Hindlimb muscle (tissue), 1 donor: Measurements from ENCODE around the gene ANXA4. TPM values are rescaled to one million over a fixed set of nuclear protein-coding genes. Genes with fewer than 3 reads are reported as not detected.
"Not testable (repeated sequence)": the region's sequence is repeated elsewhere in the genome, so short reads cannot be mapped to it uniquely, and the experiment has no call there.

Experiments used
- DNase-seq: peaks from one replicate; pipeline ENCODE4 v3.0.0-alpha.2; 2013
- polyA plus RNA-seq: library from polyadenylated mRNA; unstranded; fragments of 120-200 nt; gene quantifications from one replicate; pipeline ENCODE4 v1.2.1, GENCODE V29; 2013; ENCODE audit not compliant: insufficient read length

The ANXA4 gene
- polyA plus RNA-seq, 1 donor, result 28.3 TPM

- no peak for DNase-seq
Observed at GRCh38 chr2:69779258-69780001, 37.5 kb downstream of the ANXA4 start.

DNA sequence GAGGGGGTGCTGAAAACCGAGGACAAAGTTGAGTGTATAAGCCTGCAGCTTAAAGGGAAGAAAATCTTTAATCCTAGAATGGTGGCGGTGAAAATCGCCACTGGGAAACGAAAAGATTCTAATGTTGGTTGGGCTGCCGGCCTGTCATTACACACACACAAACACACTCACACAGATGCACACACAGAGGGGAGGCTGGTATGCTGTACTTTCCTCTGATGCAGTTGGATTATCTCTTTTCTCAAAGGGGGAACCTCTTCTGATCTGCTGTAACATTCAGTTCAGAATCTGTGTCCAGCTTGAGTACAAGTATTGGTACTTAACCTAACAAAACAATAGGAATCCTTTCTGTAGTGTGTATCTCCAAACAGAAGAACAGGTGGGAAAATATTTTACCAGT lies 39.0 kb downstream of the ANXA4 start:
- no peak for DNase-seq

- no peak for DNase-seq
Observed at GRCh38 chr2:69781321-69782248, 39.7 kb downstream of the ANXA4 start.

DNA sequence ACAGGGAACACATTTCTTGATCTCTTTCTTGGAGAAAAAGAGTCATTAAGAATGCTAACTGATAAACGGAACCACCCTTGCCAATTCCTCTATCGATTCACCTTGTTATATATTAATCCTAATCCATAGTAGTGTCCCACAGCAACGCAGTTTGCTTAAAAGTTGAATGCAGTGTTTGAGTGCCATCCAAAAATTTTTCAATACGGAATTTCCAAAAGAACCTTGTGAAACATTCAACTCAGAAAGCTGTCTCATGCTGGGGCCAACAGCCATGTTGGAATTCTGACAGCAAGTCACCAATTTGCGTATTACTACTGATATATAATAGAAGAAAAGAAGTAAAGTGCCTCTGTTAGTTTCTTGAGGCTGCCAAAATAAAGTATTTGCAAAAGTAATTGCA lies 42.3 kb downstream of the ANXA4 start:
- no peak for DNase-seq

DNA sequence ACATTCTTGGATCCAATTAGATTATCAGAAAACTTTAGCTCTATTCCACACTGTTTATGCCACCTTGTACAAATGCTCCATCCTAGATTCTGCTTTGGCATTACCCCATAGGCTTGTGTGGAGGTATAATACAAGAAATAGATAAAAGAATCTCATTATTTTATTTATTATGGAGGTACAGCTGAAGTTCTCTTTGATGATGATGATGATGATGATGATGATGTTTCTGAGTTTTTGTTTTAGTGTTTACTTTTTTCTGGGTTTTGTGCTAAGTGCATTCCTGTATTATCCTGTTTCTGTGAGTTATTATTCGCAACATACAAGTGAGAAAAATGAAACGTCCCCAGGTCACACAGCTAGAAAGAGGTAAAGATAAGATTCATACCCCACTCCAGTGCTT lies 43.4 kb downstream of the ANXA4 start:
- no peak for DNase-seq

DNA sequence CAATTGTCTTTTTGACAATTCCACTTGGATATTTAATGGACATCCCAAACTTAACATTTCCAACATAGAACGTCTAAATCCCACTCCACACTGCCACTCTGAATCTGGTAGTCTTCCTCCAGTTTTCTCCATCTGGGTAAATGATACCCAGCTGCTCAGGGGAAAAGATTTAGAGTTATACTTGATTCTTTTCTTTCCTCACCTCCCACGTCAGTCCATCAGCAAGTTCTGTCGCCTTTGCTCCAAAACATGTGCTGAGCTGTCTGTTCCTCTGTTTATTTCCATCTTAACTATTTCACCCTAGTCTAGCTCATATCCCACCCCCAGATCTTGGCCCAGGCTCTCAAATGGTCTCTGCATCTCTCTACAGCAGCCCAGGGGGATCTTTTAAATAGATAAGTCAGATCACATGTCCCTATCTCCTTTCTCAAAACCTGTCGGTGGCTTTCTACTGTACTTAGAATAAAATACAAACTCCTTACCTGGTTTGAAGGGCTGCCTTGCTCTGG lies 44.2 kb downstream of the ANXA4 start:
- no peak for DNase-seq

GRCh38 chr2:69789175-69789721 lies 47.3 kb downstream of the ANXA4 start:
- DNase-seq, result peak; percentile 41

GRCh38 chr2:69789772-69790600 lies 48.1 kb downstream of the ANXA4 start:
- DNase-seq, result peak; percentile 64

DNA sequence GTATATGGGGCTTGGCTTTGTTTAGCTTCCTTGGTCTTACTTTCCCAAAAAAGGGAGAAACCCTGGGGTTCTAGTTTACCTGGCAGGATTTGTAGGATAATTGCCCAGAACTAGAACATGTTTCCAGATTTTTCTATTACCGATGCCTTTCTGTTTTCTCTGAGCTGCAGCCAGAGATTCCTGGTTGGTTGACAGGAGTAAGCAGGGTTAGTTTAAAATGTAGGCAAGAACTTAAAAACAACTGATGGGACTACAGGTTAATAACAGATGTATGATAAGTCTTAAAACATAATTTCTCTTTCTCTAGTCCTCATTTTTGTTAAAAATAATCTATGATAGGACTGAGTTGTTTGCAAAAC lies 48.6 kb downstream of the ANXA4 start:
- DNase-seq, result no peak

GRCh38 chr2:69791045-69791444 lies 49.1 kb downstream of the ANXA4 start:
- peak; percentile 40 for DNase-seq

- no peak for DNase-seq
Observed at GRCh38 chr2:69796174-69796573, 54.2 kb downstream of the ANXA4 start.

GRCh38 chr2:69797235-69797634 lies 55.3 kb downstream of the ANXA4 start:
- no peak for DNase-seq

DNA sequence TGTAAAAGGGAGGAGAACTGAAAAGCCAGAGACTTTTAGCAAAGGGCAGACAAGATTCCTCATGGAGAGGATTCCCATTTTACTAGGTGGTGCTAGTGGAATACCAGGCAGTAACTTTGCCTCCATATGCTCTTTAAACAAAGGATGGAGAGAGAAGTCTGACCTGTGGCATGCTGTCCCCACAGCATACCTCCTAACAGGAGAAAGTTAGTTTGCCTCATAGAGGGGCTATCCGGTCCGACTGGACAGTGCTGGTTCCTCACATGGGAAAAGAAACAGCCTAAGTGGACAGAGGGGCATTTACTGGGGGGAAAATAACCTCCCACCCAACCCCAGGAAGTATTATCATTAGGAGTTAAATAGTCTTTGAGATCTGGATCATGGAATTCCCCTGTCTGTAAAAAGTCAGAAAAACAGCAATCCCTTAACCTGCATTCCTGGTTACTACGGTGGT lies 55.9 kb downstream of the ANXA4 start:
- no peak for DNase-seq

- peak; percentile 34 for DNase-seq
Observed at GRCh38 chr2:69798290-69798908, 56.5 kb downstream of the ANXA4 start.

- DNase-seq, result peak; percentile 18
Observed at GRCh38 chr2:69798909-69799526, 57.1 kb downstream of the ANXA4 start.

GRCh38 chr2:69801745-69802290 lies 59.9 kb downstream of the ANXA4 start:
- no peak for DNase-seq

DNA sequence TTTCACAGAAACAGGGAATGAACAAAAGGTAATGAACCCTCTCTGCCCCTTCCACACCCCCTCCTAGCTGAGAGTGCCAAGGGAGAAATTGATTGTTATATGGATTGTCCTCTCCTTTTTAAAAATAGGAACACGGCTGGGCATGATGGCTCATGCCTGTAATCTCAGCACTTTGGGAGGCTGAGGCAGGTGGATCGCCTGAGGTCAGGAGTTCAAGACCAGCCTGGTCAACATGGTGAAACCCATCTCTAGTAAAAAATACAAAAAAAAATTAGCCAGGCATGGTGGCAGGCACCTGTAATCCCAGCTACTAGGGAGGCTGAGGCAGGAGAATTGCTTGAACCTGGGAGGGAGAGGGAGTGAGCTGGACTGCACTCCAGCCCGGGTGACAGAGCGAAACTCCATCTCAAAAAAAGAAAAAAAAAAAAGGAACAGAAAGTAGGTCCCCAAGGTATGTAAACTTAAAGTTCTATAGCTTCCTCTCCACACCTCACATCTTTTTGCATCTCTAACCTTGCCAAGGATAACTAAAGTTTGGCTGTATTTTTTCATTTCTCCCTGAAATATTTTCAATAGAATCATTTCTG lies 60.9 kb downstream of the ANXA4 start:
- DNase-seq, result not testable (repeated sequence)

DNA sequence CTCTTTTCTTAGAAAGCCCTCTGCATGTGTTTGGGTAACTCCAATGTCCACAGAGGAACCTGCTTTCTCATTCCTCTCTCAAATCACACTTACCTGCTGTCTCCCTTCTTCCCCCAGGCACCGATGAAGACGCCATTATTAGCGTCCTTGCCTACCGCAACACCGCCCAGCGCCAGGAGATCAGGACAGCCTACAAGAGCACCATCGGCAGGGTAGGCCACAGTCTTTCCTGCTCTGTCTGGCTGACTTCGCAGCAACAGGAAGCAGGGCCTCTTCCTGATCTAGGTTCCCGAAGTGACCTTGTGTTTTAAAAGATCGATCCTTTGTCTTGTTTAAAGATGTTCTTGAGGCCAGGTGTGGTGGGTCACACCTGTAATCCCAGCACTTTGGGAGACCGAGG lies 62.5 kb downstream of the ANXA4 start:
- no peak for DNase-seq

- DNase-seq, result no peak
Observed at GRCh38 chr2:69805887-69806286, 64.0 kb downstream of the ANXA4 start.

DNA sequence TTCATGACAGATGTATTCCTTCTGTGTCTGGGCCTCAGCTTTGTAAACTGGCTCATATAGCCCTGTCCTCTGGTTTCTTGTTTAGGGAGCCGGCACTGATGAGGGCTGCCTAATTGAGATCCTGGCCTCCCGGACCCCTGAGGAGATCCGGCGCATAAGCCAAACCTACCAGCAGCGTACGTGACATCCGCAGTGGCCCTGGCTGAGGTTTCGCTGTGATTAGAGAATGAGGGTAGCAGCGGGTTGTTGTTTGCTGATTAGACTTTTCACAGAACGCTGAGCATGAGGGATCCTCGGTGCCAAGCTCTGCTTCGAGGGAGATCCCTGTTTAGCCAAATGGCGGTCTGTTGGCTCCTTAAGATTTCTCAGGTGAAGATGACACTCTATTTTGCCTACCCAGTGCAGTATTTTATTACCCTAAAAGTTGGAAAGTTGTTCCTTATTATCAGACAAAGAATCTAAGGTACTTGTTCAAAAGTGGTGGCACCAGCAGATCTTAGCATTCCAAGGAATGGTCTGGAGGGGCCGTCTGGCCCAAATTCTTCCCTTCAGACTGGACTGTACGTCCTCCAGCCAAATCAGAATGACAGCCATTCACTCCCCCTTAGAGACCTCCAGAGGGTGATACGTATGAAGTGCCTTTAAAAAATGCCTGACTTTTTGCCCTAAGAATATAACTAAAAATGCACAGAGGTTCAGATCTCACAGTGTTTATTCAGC lies 66.0 kb downstream of the ANXA4 start:
- no peak for DNase-seq
